SK-N-MC (cell line): Measurements from ENCODE around the gene BIRC7.

ENCODE experiments used
- EZH2 ChIP-seq: fragments of 200-600 bp; sonication (generic); IDR thresholded peaks from one replicate; pipeline ENCODE4 v1.6.1; 2017; ENCODE audit warnings: antibody characterized with exemption
- FOXP2 ChIP-seq: optimal IDR thresholded peaks from 2 replicates; pipeline ENCODE3; 2011; ENCODE audit warnings: mild to moderate bottlenecking, moderate library complexity; ENCODE audit not compliant: insufficient read depth; ENCODE audit errors: extremely low read length, control extremely low read depth
- POLR2AphosphoS5 ChIP-seq: IDR thresholded peaks from 2 replicates; pipeline ENCODE4 v1.6.1; 2012; ENCODE audit warnings: mild to moderate bottlenecking, low read depth, low read length, borderline replicate concordance

DNA sequence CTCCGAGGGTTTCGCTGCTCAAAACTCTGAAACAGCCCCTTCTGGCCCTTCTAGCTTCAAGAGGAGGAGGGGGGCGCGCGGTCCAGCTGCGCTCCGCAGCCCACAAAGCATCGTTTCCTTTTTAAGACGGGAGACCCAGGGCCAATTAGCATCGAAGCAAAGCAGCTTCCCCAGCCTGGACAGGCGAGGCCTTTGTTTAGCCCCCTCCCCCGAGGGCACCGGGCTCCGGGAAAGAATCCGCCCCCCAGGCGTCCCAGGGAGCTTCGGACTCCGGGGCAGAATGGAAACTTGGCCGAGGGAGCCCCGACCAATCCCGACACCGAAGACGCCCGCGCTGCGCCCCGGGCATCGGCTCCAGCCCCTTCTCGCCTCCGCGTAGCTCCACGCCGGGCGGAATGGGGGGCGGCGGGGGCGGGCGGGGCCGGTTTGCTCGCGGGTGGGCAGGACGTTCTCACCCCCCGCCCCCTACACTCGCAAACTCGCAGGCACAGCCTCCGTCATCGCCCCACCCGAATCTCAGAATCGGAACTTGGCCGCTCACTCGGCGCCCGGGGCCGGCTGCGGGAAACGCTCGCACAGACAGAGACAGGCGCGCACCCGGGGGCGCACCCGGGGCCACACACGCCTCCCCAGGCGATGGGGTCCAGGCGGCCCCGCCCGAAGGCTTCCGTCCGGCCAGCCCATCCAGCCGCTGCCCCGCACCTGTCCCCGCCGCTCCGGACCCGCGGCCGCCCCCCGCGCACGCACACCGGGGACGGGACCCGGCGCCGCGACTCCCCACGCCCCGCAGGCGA is 17.9 kb downstream of the BIRC7 start:
- TF ChIP-seq POLR2AphosphoS5 (no peak), EZH2 (peak; percentile 51), FOXP2 (no peak)
